ENCODE data around the gene NLGN3.

The NLGN3 gene

GRCh38 chrX:71118032-71118984, 26.3 kb upstream of the NLGN3 start, which contains the start of gene MED12:
MED12 (plus strand) TSS chrX:71118596; CDS start chrX:71118755, 159 bp downstream.
- no peak for DNase-seq (ENCODE audit: low read depth)

GRCh38 chrX:71118985-71119535, 25.6 kb upstream of the NLGN3 start:
- no peak for DNase-seq (ENCODE audit: low read depth)

GRCh38 chrX:71128166-71128833, 16.3 kb upstream of the NLGN3 start:
- DNase-seq (ENCODE audit: low read depth): no peak

GRCh38 chrX:71128915-71129765, 15.5 kb upstream of the NLGN3 start:
- no peak for DNase-seq (ENCODE audit: low read depth)

GRCh38 chrX:71131510-71131909, 13.1 kb upstream of the NLGN3 start:
- DNase-seq (ENCODE audit: low read depth): no peak

GRCh38 chrX:71140440-71140839, 4.2 kb upstream of the NLGN3 start:
- DNase-seq (ENCODE audit: low read depth): no peak

- DNase-seq (ENCODE audit: low read depth): no peak
Measured at GRCh38 chrX:71143508-71143907, 1.1 kb upstream of the NLGN3 start.

GRCh38 chrX:71147496-71148277, 3.0 kb downstream of the NLGN3 start:
- DNase-seq (ENCODE audit: low read depth): no peak

GRCh38 chrX:71148278-71148663, 3.6 kb downstream of the NLGN3 start:
- DNase-seq (ENCODE audit: low read depth): no peak

- DNase-seq (ENCODE audit: low read depth): no peak
Measured at GRCh38 chrX:71151366-71151765, 6.7 kb downstream of the NLGN3 start.

- DNase-seq (ENCODE audit: low read depth): no peak
Measured at GRCh38 chrX:71154196-71154595, 9.6 kb downstream of the NLGN3 start.

- DNase-seq (ENCODE audit: low read depth): no peak
Measured at GRCh38 chrX:71154641-71155040, 10.0 kb downstream of the NLGN3 start.

- no peak for DNase-seq (ENCODE audit: low read depth)
Measured at GRCh38 chrX:71158603-71159002, 14.0 kb downstream of the NLGN3 start.

GRCh38 chrX:71159335-71159734, 14.7 kb downstream of the NLGN3 start:
- no peak for DNase-seq (ENCODE audit: low read depth)

GRCh38 chrX:71160475-71160874, 15.8 kb downstream of the NLGN3 start:
- DNase-seq (ENCODE audit: low read depth): no peak

GRCh38 chrX:71162981-71163380, 18.3 kb downstream of the NLGN3 start:
- DNase-seq (ENCODE audit: low read depth): no peak

- DNase-seq (ENCODE audit: low read depth): no peak
Measured at GRCh38 chrX:71164071-71164470, 19.4 kb downstream of the NLGN3 start.

- no peak for DNase-seq (ENCODE audit: low read depth)
Measured at GRCh38 chrX:71166461-71166860, 21.8 kb downstream of the NLGN3 start.

GRCh38 chrX:71167031-71167781, 22.6 kb downstream of the NLGN3 start:
- DNase-seq (ENCODE audit: low read depth): no peak

- DNase-seq (ENCODE audit: low read depth): no peak
Measured at GRCh38 chrX:71168134-71168533, 23.5 kb downstream of the NLGN3 start.

Measured in non-pigmented ciliary epithelial cell (primary cell).